ENCODE data around the gene THAP11.

The THAP11 gene

GRCh38 chr16:67885976-67886375 is 43.9 kb downstream of the THAP11 start:
- DNase-seq, result no peak

- DNase-seq, result no peak
These were observed 44.3 kb downstream of the THAP11 start for GRCh38 chr16:67886387-67886786.

GRCh38 chr16:67888331-67888730 is 46.2 kb downstream of the THAP11 start:
- no peak for DNase-seq

- DNase-seq, result no peak
These were observed 50.3 kb downstream of the THAP11 start for GRCh38 chr16:67892375-67892774.

GRCh38 chr16:67892899-67893742 is 51.0 kb downstream of the THAP11 start, which contains the start of gene PSKH1:
TSS of gene PSKH1 (plus strand) at chr16:67893254. CDS start at chr16:67908750, 15,496 bp downstream.
- DNase-seq, result peak; percentile 95 to 96
